Measurements from ENCODE around the gene CRACR2B.

Gene CRACR2B

GRCh38 chr11:811446-812245, 16.1 kb upstream of the CRACR2B start:
- DNase-seq (ENCODE audit: low spot score) = no peak

GRCh38 chr11:812390-812789, 15.3 kb upstream of the CRACR2B start:
- no peak for DNase-seq (ENCODE audit: low spot score)

- no peak for DNase-seq (ENCODE audit: low spot score)
These were observed 14.7 kb upstream of the CRACR2B start for GRCh38 chr11:813072-813455.

GRCh38 chr11:813456-814096, 14.1 kb upstream of the CRACR2B start:
- no peak for DNase-seq (ENCODE audit: low spot score)

- no peak for DNase-seq (ENCODE audit: low spot score)
These were observed 11.9 kb upstream of the CRACR2B start for GRCh38 chr11:815675-816432.

GRCh38 chr11:816433-816779, 11.3 kb upstream of the CRACR2B start:
- DNase-seq (ENCODE audit: low spot score) = no peak

GRCh38 chr11:818396-819128, 9.2 kb upstream of the CRACR2B start, which contains the start of gene PNPLA2:
TSS of gene PNPLA2 (plus strand) at chr11:818914. CDS start at chr11:819719, 805 bp downstream.
- DNase-seq (ENCODE audit: low spot score) = peak; percentile 82

- peak; percentile 96 for DNase-seq (ENCODE audit: low spot score)
These were observed 8.4 kb upstream of the CRACR2B start for GRCh38 chr11:819129-819931.

GRCh38 chr11:819943-820649, 7.6 kb upstream of the CRACR2B start:
- peak; percentile 80 for DNase-seq (ENCODE audit: low spot score)

- peak; percentile 92 for DNase-seq (ENCODE audit: low spot score)
These were observed 6.8 kb upstream of the CRACR2B start for GRCh38 chr11:820655-821511.

- no peak for DNase-seq (ENCODE audit: low spot score)
These were observed 6.0 kb upstream of the CRACR2B start for GRCh38 chr11:821512-822371.

- no peak for DNase-seq (ENCODE audit: low spot score)
These were observed 4.1 kb upstream of the CRACR2B start for GRCh38 chr11:823441-824291.

- no peak for DNase-seq (ENCODE audit: low spot score)
These were observed 3.3 kb upstream of the CRACR2B start for GRCh38 chr11:824292-824880.

GRCh38 chr11:824942-825341, 2.8 kb upstream of the CRACR2B start:
- no peak for DNase-seq (ENCODE audit: low spot score)

- no peak for DNase-seq (ENCODE audit: low spot score)
These were observed 2.1 kb upstream of the CRACR2B start for GRCh38 chr11:825366-826226.

- no peak for DNase-seq (ENCODE audit: low spot score)
These were observed 1.5 kb upstream of the CRACR2B start for GRCh38 chr11:826227-826621.

GRCh38 chr11:826836-827145, 928 bp upstream of the CRACR2B start:
- DNase-seq (ENCODE audit: low spot score) = no peak
